ENCODE results near the gene MSLN. TPM values are rescaled to one million over a fixed set of nuclear protein-coding genes. Genes with fewer than 3 reads are reported as not detected.

Gene MSLN
- total RNA-seq, 2 donors from 2014 or later, result 2.1 TPM; not detected in 1

DNA sequence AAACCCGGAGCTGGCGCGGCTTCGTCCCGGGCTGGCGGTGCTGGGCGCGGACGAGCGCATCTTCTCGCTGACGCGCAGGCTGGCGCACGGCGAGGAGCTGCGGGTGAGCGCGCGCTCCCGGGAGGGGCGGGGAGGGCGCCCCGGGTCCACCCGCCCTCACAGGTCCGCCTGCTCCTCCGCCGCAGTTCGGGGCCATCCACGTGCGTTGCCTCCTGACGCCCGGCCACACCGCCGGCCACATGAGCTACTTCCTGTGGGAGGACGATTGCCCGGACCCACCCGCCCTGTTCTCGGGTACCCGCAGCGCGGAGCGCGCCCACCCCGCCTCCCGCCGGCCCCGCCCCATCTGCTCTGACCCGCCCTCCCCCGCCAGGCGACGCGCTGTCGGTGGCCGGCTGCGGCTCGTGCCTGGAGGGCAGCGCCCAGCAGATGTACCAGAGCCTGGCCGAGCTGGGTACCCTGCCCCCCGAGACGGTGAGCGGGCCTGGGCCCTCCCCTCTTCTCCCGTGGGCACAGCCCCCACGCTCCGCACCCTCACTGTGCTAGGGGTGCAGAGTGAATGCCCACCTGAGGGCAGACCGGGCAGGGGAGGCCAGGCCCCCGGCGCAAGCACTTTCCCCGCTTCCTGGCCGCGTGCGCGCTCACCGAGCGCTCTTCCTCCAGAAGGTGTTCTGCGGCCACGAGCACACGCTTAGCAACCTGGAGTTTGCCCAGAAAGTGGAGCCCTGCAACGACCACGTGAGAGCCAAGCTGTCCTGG is 32.2 kb upstream of the MSLN start:
- Histone ChIP-seq H3K27me3 (peaks cover 0 to 7% of the 10 kb centered on the region in 2 donors), H3K9me3 (no peaks in the 10 kb centered on the region), H3K4me1 (peaks cover 31% of the 10 kb centered on the region), H3K27ac (no peak overlapping the region), H3K4me3 (no peak overlapping the region), H3K36me3 (replicated peaks in 1 of 2; ENCODE audit: insufficient read depth in 1 of 2, low read depth in 2 of 2) (peaks cover 0 to 5% of the 10 kb centered on the region in 2 donors)
- peak; percentile 33 for ATAC-seq
- DNase-seq, result peak in 3 of 4 donors; percentile 53 to 66 (median 57)
- WGBS, 2 donors, result 2 to 3% methylated on average over 13 to 50 of the region's 80 CpGs
- no peak for TF ChIP-seq POLR2A (IDR thresholded peaks at IDR 0.05)
- TF ChIP-seq, protein P1, sequence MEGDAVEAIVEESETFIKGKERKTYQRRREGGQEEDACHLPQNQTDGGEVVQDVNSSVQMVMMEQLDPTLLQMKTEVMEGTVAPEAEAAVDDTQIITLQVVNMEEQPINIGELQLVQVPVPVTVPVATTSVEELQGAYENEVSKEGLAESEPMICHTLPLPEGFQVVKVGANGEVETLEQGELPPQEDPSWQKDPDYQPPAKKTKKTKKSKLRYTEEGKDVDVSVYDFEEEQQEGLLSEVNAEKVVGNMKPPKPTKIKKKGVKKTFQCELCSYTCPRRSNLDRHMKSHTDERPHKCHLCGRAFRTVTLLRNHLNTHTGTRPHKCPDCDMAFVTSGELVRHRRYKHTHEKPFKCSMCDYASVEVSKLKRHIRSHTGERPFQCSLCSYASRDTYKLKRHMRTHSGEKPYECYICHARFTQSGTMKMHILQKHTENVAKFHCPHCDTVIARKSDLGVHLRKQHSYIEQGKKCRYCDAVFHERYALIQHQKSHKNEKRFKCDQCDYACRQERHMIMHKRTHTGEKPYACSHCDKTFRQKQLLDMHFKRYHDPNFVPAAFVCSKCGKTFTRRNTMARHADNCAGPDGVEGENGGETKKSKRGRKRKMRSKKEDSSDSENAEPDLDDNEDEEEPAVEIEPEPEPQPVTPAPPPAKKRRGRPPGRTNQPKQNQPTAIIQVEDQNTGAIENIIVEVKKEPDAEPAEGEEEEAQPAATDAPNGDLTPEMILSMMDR (IDR thresholded peaks at IDR 0.05), result no peak
- intact Hi-C loops (cut with DNase I), result no loop called here

DNA sequence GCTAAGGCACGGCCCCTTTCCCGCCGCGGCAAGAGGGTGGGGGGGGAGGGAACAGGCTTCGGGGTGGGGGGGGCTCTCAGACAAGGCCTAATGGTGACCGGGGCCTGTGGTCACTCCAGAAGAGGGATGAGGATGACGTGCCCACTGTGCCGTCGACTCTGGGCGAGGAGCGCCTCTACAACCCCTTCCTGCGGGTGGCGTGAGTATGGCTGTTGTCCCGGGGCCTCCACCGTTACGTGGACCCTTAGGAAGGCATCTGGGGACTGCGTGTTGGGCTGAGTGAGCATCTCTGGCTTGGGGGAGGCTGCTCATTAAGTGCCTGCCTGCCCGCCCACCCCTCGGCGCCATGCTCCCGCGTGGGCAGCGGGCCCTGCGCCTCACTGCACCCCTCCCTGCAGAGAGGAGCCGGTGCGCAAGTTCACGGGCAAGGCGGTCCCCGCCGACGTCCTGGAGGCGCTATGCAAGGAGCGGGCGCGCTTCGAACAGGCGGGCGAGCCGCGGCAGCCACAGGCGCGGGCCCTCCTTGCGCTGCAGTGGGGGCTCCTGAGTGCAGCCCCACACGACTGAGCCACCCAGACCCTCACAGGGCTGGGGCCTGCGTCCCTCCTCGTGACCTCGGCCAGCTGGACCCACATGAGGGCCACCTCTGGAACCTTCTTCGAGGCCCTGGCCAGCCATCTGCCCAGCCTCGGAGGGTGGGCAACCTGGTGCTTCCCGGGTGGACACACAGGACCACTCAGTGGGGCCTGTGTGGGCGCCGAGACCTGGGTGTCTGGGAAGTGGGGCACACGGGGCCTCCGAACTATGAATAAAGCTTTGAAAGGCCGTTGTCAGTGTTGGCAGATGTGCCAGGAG is 31.4 kb upstream of the MSLN start:
- 52 to 64% methylated on average over 31 to 49 of the region's 55 CpGs for WGBS, 2 donors
- peaks cover 4 to 8% of the 10 kb centered on the region in 2 donors for H3K36me3 ChIP-seq (replicated peaks in 1 of 2; ENCODE audit: insufficient read depth in 1 of 2, low read depth in 2 of 2)
- H3K9me3 ChIP-seq, result no peaks in the 10 kb centered on the region
- H3K4me3 ChIP-seq, result no peak overlapping the region
- DNase-seq (no peak), ATAC-seq (no peak)
- H3K4me1 ChIP-seq, result peaks cover 31% of the 10 kb centered on the region
- intact Hi-C loops (cut with DNase I), result no loop called here
- peaks cover 0 to 7% of the 10 kb centered on the region in 2 donors for H3K27me3 ChIP-seq
- no peak overlapping the region for H3K27ac ChIP-seq
- no peak for TF ChIP-seq POLR2A (IDR thresholded peaks at IDR 0.05)
- TF ChIP-seq, protein P1 (IDR thresholded peaks at IDR 0.05), result no peak

DNA sequence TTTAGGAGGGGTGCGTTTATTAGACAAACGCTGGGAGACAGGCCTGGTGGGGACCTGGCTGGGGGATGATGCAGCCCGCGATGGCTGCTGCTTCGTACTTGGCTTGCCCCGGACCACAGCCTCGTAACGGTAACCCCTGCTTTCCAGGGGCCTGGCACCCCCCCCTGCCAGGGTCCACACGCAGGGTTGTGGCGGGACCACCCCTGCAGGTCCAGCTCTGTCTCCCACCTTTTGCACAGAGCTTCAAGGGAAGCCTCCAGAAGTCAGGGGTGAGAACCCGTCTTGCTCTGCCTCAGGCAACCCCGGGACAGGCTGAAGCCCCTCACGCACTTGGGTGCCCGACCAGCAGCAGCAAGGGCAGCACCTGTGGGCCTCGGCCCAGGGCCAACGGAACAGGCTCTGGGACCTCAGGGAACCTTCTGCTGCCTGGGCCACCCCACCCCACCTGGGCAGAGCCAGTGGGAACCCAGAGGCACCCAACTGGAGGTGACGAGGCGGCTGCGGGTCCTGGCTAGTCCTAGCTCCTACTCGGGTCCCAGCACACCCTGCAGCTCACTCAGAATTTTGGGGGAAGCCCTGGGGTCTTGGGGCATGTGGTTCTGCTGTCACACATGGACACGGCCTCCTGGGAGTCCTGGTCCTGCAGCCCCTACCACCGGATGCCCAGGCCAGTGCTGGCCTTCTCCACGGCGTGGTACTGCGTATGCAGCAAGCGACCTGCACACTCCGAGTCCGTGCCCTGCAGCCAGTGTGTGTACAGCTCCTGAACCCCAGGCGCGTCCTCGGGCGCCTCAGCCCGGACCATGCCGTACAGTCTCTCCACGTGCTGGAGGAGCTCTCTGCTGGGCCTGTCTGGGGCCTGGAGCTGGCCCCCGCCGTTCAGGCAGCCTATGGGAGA is 30.5 kb upstream of the MSLN start:
- DNase-seq, result no peak
- TF ChIP-seq, protein P1 (IDR thresholded peaks at IDR 0.05), result no peak
- no peak for TF ChIP-seq POLR2A (IDR thresholded peaks at IDR 0.05)

DNA sequence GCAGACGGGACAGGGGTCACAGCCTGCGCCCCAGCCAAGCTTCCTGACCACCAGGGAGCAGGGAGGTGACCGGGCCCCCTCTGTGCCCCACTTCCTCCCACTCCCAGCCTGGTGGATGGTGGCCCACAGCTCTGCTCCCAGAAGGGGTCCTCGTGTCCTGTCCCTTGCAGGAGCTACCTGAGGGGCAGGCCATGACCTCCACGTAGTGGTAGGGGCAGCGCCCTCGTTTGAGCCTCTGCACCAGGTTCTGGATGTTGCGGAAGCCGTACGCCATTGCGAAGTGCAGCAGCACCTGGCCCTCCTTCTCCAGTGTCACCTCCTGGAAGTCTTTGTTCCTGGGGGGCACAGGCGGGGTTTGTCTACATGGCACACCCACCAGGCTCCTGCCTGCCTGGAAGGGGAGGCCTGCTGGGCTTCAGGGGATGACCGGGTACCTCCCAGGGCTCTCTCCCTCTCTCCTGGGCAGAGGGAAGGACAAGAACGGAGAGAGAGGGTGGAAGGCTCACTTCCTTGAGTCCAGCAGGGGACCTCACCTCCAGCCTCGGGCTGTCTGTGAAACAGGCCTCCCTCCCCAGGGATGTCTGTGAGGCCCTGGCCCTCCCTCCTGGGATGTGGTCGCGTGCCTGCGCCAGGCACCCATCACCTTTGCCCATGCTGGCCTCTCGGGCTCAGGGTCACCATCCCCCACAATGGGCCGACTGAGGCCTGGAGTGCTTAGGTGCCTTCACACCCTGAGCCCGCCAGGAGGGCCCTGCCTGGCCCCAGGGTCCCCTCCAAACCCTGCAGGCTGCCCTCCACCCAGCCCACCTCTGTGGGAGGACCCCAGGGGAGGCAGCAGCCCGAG is 29.6 kb upstream of the MSLN start:
- H3K27me3 ChIP-seq, result peaks cover 0 to 7% of the 10 kb centered on the region in 2 donors
- no peaks in the 10 kb centered on the region for H3K9me3 ChIP-seq
- no peak for DNase-seq
- H3K27ac ChIP-seq, result no peak overlapping the region
- peaks cover 5 to 8% of the 10 kb centered on the region in 2 donors for H3K36me3 ChIP-seq (replicated peaks in 1 of 2; ENCODE audit: insufficient read depth in 1 of 2, low read depth in 2 of 2)
- ATAC-seq, result no peak
- intact Hi-C loops (cut with DNase I), result no loop called here
- no peak for TF ChIP-seq POLR2A (IDR thresholded peaks at IDR 0.05)
- TF ChIP-seq, protein P1 (IDR thresholded peaks at IDR 0.05), result no peak
- H3K4me1 ChIP-seq, result peaks cover 31% of the 10 kb centered on the region
- H3K4me3 ChIP-seq, result no peak overlapping the region
- WGBS, 2 donors, result 81 to 91% methylated on average over 9 to 21 of the region's 22 CpGs

More for the DNA sequence above, 30.5 kb upstream of the MSLN start:
- intact Hi-C loops (cut with DNase I), result no loop called here
- Histone ChIP-seq H3K4me3 (no peak overlapping the region), H3K36me3 (replicated peaks in 1 of 2; ENCODE audit: insufficient read depth in 1 of 2, low read depth in 2 of 2) (peaks cover 5 to 8% of the 10 kb centered on the region in 2 donors), H3K9me3 (no peaks in the 10 kb centered on the region), H3K4me1 (peaks cover 31% of the 10 kb centered on the region), H3K27me3 (peaks cover 0 to 7% of the 10 kb centered on the region in 2 donors), H3K27ac (no peak overlapping the region)
- WGBS, 2 donors, result 88 to 89% methylated on average over 21 to 35 of the region's 37 CpGs
- ATAC-seq, result no peak
